Measurements from ENCODE around the gene SRL.

GRCh38 chr16:4160658-4161430, 81.0 kb downstream of the SRL start:
- no peak for TF ChIP-seq CTCF (IDR thresholded peaks at IDR 0.05; ENCODE audit: low read length)
- no peak for TF ChIP-seq EZH2 (optimal IDR thresholded peaks at IDR 0.05; ENCODE audit: low read depth, low read length)
- TF ChIP-seq EZH2phosphoT487 (IDR thresholded peaks at IDR 0.05; ENCODE audit: low read length): no peak

All from MM.1S (cell line).